ENCODE measurements around the gene POLR1G. TPM values are rescaled to one million over a fixed set of nuclear protein-coding genes. Genes with fewer than 3 reads are reported as not detected.
A peak's percentile ranks its signal among the peaks of the same experiment; 100 is the strongest.

Gene POLR1G
- total and polyA plus RNA-seq, 9 of the 15 experiments (the other 6 are each of a cell fraction or from before 2014, with no cell fraction given) = 3.0 to 50.1 (median 27.4) TPM

DNA sequence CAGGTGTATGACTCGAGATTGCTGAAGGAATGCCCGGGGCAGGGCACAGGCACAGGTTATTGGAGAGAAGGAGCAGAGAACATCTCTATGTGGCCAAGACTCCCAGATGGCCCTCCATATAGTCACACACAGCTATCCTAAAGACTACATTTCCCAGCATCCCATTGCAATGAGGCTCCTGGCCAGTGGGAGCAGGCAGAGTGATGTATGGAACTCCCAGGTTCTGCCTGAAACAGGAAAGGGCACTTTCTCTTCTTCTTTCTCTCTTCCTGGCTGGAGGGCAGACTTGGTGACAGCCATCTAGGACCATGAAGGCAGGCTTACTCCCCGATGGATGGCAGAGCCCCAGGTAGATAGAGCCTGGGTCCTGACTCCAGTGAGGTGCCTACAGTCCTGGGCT, 15.1 kb upstream of the POLR1G start:
- Histone ChIP-seq H3K4me2 (ENCODE audit: insufficient read depth, low read length) (no peak overlapping the region), H3K27me3 (ENCODE audit: control insufficient read depth in 2 of 2, insufficient read depth in 2 of 2, low read length in 2 of 2) (no peaks in the 10 kb centered on the region), H4K20me1 (replicated peaks; ENCODE audit: control insufficient read depth, insufficient read depth, low read length) (no peaks in the 10 kb centered on the region), H2AFZ (ENCODE audit: low read depth, low read length) (peak overlapping the region; percentile 59; the same call in 1 of the 2 replicates), H3K4me3 (no peak overlapping the region), H3K9ac (ENCODE audit: insufficient read depth in 1 of 2, low read depth in 2 of 2, low read length in 2 of 2) (peak overlapping the region in 1 of 2 experiments; percentile 19; a peak in 1 of 4 replicates), H3K79me2 (ENCODE audit: control insufficient read depth, insufficient read depth, low read length) (no peaks in the 10 kb centered on the region), H3K36me3 (ENCODE audit: control insufficient read depth, insufficient read depth, low read length) (0 out of 3 replicates have a peak, but pooled peaks cover 2% of the 10 kb centered on the region), H3K9me3 (replicated peaks; ENCODE audit: control insufficient read depth, insufficient read depth, low read depth, low read length) (no peaks in the 10 kb centered on the region), H3K9me1 (ENCODE audit: control insufficient read depth, insufficient read depth, low read length) (no peaks in the 10 kb centered on the region), H3K4me1 (replicated peaks in 1 of 2; ENCODE audit: control insufficient read depth in 2 of 2, insufficient read depth in 2 of 2, low read length in 2 of 2) (peaks cover 0 to 17% of the 10 kb centered on the region in 2 experiments; a peak in 2 of 5 replicates), H3K27ac (ENCODE audit: extremely low read depth, low read depth, low read length) (no peak overlapping the region)
- DNase-seq (ENCODE audit: extremely low read depth in 1 of 4, low spot score in 3 of 4) (peak; percentile 24 to 47 (median 25)), ATAC-seq (peak; percentile 97), FAIRE-seq (peak; percentile 96)
- 20% methylated on average over 3 of the region's 3 CpGs for WGBS (ENCODE audit: insufficient coverage, low coverage, missing lambda C conversion rate)
- in situ Hi-C loops (cut with MboI) = no loop called here
- intact Hi-C loops (cut with micrococcal nuclease) = no loop called here
- BruUV-seq (replicated peaks) = no TSS peak
- CTCF ChIA-PET (ENCODE audit: low intra/inter-chr PET ratio) = no interaction called here
- POLR2A ChIA-PET = no interaction called here
- TF ChIP-seq ARHGAP35 (IDR thresholded peaks at IDR 0.05; ENCODE audit: partially characterized antibody) = no peak
- TF ChIP-seq, protein P1, sequence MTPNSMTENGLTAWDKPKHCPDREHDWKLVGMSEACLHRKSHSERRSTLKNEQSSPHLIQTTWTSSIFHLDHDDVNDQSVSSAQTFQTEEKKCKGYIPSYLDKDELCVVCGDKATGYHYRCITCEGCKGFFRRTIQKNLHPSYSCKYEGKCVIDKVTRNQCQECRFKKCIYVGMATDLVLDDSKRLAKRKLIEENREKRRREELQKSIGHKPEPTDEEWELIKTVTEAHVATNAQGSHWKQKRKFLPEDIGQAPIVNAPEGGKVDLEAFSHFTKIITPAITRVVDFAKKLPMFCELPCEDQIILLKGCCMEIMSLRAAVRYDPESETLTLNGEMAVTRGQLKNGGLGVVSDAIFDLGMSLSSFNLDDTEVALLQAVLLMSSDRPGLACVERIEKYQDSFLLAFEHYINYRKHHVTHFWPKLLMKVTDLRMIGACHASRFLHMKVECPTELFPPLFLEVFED (CRISPR knock-in tag; conservative IDR thresholded peaks at IDR 0.05) = no peak
- peak in 1 of 3 experiments; percentile 66 for TF ChIP-seq YY1 (IDR thresholded peaks at IDR 0.05; ENCODE audit: borderline replicate concordance in 1 of 3, control insufficient read depth in 1 of 3, extremely low read depth in 1 of 3, insufficient read depth in 3 of 3, insufficient read length in 1 of 3, insufficient replicate concordance in 2 of 3, low read depth in 1 of 3, low read length in 2 of 3)
- no peak for TF ChIP-seq ADNP (tag; IDR thresholded peaks at IDR 0.05)
- TF ChIP-seq ZNF274 (IDR thresholded peaks at IDR 0.05; ENCODE audit: borderline replicate concordance, low read depth, low read length) = no peak
- TF ChIP-seq CBFB (CRISPR knock-in tag; IDR thresholded peaks at IDR 0.05) = no peak
- no peak for TF ChIP-seq BHLHE40 (IDR thresholded peaks at IDR 0.05; ENCODE audit: low read length)
- TF ChIP-seq TAL1 (IDR thresholded peaks at IDR 0.05) = no peak
- TF ChIP-seq, protein P2, sequence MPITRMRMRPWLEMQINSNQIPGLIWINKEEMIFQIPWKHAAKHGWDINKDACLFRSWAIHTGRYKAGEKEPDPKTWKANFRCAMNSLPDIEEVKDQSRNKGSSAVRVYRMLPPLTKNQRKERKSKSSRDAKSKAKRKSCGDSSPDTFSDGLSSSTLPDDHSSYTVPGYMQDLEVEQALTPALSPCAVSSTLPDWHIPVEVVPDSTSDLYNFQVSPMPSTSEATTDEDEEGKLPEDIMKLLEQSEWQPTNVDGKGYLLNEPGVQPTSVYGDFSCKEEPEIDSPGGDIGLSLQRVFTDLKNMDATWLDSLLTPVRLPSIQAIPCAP (CRISPR knock-in tag; IDR thresholded peaks at IDR 0.05; ENCODE audit: borderline replicate concordance) = no peak
- TF ChIP-seq, protein P3, sequence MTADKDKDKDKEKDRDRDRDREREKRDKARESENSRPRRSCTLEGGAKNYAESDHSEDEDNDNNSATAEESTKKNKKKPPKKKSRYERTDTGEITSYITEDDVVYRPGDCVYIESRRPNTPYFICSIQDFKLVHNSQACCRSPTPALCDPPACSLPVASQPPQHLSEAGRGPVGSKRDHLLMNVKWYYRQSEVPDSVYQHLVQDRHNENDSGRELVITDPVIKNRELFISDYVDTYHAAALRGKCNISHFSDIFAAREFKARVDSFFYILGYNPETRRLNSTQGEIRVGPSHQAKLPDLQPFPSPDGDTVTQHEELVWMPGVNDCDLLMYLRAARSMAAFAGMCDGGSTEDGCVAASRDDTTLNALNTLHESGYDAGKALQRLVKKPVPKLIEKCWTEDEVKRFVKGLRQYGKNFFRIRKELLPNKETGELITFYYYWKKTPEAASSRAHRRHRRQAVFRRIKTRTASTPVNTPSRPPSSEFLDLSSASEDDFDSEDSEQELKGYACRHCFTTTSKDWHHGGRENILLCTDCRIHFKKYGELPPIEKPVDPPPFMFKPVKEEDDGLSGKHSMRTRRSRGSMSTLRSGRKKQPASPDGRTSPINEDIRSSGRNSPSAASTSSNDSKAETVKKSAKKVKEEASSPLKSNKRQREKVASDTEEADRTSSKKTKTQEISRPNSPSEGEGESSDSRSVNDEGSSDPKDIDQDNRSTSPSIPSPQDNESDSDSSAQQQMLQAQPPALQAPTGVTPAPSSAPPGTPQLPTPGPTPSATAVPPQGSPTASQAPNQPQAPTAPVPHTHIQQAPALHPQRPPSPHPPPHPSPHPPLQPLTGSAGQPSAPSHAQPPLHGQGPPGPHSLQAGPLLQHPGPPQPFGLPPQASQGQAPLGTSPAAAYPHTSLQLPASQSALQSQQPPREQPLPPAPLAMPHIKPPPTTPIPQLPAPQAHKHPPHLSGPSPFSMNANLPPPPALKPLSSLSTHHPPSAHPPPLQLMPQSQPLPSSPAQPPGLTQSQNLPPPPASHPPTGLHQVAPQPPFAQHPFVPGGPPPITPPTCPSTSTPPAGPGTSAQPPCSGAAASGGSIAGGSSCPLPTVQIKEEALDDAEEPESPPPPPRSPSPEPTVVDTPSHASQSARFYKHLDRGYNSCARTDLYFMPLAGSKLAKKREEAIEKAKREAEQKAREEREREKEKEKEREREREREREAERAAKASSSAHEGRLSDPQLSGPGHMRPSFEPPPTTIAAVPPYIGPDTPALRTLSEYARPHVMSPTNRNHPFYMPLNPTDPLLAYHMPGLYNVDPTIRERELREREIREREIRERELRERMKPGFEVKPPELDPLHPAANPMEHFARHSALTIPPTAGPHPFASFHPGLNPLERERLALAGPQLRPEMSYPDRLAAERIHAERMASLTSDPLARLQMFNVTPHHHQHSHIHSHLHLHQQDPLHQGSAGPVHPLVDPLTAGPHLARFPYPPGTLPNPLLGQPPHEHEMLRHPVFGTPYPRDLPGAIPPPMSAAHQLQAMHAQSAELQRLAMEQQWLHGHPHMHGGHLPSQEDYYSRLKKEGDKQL (CRISPR knock-in tag; IDR thresholded peaks at IDR 0.05; ENCODE audit: borderline replicate concordance) = no peak
- TF ChIP-seq, protein P4, sequence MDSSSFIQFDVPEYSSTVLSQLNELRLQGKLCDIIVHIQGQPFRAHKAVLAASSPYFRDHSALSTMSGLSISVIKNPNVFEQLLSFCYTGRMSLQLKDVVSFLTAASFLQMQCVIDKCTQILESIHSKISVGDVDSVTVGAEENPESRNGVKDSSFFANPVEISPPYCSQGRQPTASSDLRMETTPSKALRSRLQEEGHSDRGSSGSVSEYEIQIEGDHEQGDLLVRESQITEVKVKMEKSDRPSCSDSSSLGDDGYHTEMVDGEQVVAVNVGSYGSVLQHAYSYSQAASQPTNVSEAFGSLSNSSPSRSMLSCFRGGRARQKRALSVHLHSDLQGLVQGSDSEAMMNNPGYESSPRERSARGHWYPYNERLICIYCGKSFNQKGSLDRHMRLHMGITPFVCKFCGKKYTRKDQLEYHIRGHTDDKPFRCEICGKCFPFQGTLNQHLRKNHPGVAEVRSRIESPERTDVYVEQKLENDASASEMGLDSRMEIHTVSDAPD (CRISPR knock-in tag; IDR thresholded peaks at IDR 0.05) = no peak
- TF ChIP-seq PHF20 (IDR thresholded peaks at IDR 0.05; ENCODE audit: partially characterized antibody) = no peak
- TF ChIP-seq KAT8 (IDR thresholded peaks at IDR 0.05; ENCODE audit: low read depth) = no peak
- no peak for TF ChIP-seq ATF7 (IDR thresholded peaks at IDR 0.05)

All from K562 (cell line).